NOMO-1 treated with dmso at 0.1 percent for 144 hours (cell line): Measurements from ENCODE around the gene NUP85.
"Not testable (repeated sequence)": the region's sequence is repeated elsewhere in the genome, so short reads cannot be mapped to it uniquely, and the experiment has no call there.

Experiments
- DNase-seq: peaks from one replicate; lab custom pipeline; 2025; ENCODE audit not compliant: unreplicated experiment; lab: John Stamatoyannopoulos, UW

Gene NUP85

GRCh38 chr17:75266316-75267152 is 61.1 kb downstream of the NUP85 start:
- DNase-seq = no peak

GRCh38 chr17:75267153-75267410 is 61.6 kb downstream of the NUP85 start:
- no peak for DNase-seq

GRCh38 chr17:75267411-75268232 is 62.1 kb downstream of the NUP85 start:
- no peak for DNase-seq

- DNase-seq = no peak
These were observed 64.4 kb downstream of the NUP85 start for GRCh38 chr17:75269844-75270217.

- DNase-seq = peak; percentile 79
These were observed 64.9 kb downstream of the NUP85 start for GRCh38 chr17:75270218-75270965.

- DNase-seq = no peak
These were observed 65.4 kb downstream of the NUP85 start, which contains the start of gene MIF4GD for GRCh38 chr17:75270966-75271232. MIF4GD (minus strand) TSS chr17:75271231; CDS start chr17:75270195, 1,036 bp downstream.

- DNase-seq = peak; percentile 68
These were observed 65.9 kb downstream of the NUP85 start for GRCh38 chr17:75271233-75271954.

- no peak for DNase-seq
These were observed 66.7 kb downstream of the NUP85 start for GRCh38 chr17:75271955-75272847.

GRCh38 chr17:75272848-75273184 is 67.3 kb downstream of the NUP85 start:
- no peak for DNase-seq

- no peak for DNase-seq
These were observed 68.7 kb downstream of the NUP85 start for GRCh38 chr17:75273977-75274708.

- no peak for DNase-seq
These were observed 72.2 kb downstream of the NUP85 start for GRCh38 chr17:75277664-75278071.

- not testable (repeated sequence) for DNase-seq
These were observed 74.7 kb downstream of the NUP85 start for GRCh38 chr17:75280189-75280588.

GRCh38 chr17:75285123-75285522 is 79.6 kb downstream of the NUP85 start:
- no peak for DNase-seq
